HL-60 (cell line): ENCODE results near the gene RIMBP3B.
"Not testable (repeated sequence)": the region's sequence is repeated elsewhere in the genome, so short reads cannot be mapped to it uniquely, and the experiment has no call there.

Experiments used
- GABPA ChIP-seq: IDR thresholded peaks from 2 replicates; pipeline ENCODE4 v1.6.1; 2012; ENCODE audit warnings: low read depth
- POLR2AphosphoS5 ChIP-seq: IDR thresholded peaks from 2 replicates; pipeline ENCODE4 v1.6.1; 2012; ENCODE audit warnings: low read depth
- SPI1 ChIP-seq: IDR thresholded peaks from 2 replicates; pipeline ENCODE4 v1.6.1; 2012; ENCODE audit warnings: low read depth, mild to moderate bottlenecking, borderline replicate concordance
- TF ChIP-seq, protein P1 (sequence below): IDR thresholded peaks from one replicate; pipeline ENCODE4 v1.5.1; 2011; ENCODE audit warnings: low read length, control low read depth, inconsistent platforms; ENCODE audit not compliant: insufficient read depth
- TF ChIP-seq, protein P2 (sequence below): IDR thresholded peaks from 2 replicates; pipeline ENCODE4 v1.6.1; 2012; ENCODE audit warnings: low read depth; ENCODE audit not compliant: insufficient replicate concordance

DNA sequence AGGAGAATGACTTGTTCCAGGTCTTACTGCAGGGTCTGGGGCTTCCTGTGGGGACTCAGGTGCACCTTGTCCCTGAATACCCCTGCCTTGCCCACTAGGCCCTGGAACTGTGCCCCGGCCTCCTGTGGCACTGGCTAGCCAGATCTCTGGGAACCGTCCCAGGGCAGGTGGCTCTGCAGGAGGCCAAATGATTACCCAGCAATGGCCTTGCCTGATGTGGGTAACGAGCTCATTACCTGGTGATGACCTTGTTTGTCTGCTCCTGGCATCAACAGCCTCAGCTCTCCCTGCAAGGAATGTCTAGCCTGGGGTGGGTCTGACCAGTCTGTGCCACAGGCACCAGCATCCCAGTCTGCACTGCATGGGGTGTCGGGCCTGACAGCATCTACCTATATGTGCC is 18.2 kb upstream of the RIMBP3B start:
- TF ChIP-seq, protein P1, sequence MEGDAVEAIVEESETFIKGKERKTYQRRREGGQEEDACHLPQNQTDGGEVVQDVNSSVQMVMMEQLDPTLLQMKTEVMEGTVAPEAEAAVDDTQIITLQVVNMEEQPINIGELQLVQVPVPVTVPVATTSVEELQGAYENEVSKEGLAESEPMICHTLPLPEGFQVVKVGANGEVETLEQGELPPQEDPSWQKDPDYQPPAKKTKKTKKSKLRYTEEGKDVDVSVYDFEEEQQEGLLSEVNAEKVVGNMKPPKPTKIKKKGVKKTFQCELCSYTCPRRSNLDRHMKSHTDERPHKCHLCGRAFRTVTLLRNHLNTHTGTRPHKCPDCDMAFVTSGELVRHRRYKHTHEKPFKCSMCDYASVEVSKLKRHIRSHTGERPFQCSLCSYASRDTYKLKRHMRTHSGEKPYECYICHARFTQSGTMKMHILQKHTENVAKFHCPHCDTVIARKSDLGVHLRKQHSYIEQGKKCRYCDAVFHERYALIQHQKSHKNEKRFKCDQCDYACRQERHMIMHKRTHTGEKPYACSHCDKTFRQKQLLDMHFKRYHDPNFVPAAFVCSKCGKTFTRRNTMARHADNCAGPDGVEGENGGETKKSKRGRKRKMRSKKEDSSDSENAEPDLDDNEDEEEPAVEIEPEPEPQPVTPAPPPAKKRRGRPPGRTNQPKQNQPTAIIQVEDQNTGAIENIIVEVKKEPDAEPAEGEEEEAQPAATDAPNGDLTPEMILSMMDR = not testable (repeated sequence)
- not testable (repeated sequence) for TF ChIP-seq POLR2AphosphoS5, GABPA, SPI1
- TF ChIP-seq, protein P2, sequence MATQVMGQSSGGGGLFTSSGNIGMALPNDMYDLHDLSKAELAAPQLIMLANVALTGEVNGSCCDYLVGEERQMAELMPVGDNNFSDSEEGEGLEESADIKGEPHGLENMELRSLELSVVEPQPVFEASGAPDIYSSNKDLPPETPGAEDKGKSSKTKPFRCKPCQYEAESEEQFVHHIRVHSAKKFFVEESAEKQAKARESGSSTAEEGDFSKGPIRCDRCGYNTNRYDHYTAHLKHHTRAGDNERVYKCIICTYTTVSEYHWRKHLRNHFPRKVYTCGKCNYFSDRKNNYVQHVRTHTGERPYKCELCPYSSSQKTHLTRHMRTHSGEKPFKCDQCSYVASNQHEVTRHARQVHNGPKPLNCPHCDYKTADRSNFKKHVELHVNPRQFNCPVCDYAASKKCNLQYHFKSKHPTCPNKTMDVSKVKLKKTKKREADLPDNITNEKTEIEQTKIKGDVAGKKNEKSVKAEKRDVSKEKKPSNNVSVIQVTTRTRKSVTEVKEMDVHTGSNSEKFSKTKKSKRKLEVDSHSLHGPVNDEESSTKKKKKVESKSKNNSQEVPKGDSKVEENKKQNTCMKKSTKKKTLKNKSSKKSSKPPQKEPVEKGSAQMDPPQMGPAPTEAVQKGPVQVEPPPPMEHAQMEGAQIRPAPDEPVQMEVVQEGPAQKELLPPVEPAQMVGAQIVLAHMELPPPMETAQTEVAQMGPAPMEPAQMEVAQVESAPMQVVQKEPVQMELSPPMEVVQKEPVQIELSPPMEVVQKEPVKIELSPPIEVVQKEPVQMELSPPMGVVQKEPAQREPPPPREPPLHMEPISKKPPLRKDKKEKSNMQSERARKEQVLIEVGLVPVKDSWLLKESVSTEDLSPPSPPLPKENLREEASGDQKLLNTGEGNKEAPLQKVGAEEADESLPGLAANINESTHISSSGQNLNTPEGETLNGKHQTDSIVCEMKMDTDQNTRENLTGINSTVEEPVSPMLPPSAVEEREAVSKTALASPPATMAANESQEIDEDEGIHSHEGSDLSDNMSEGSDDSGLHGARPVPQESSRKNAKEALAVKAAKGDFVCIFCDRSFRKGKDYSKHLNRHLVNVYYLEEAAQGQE = not testable (repeated sequence)
